ENCODE results near the gene FZD1. TPM values are rescaled to one million over a fixed set of nuclear protein-coding genes. Genes with fewer than 3 reads are reported as not detected.

Gene FZD1
- 9.4 and 10.3 TPM in 2 replicates for total RNA-seq

DNA sequence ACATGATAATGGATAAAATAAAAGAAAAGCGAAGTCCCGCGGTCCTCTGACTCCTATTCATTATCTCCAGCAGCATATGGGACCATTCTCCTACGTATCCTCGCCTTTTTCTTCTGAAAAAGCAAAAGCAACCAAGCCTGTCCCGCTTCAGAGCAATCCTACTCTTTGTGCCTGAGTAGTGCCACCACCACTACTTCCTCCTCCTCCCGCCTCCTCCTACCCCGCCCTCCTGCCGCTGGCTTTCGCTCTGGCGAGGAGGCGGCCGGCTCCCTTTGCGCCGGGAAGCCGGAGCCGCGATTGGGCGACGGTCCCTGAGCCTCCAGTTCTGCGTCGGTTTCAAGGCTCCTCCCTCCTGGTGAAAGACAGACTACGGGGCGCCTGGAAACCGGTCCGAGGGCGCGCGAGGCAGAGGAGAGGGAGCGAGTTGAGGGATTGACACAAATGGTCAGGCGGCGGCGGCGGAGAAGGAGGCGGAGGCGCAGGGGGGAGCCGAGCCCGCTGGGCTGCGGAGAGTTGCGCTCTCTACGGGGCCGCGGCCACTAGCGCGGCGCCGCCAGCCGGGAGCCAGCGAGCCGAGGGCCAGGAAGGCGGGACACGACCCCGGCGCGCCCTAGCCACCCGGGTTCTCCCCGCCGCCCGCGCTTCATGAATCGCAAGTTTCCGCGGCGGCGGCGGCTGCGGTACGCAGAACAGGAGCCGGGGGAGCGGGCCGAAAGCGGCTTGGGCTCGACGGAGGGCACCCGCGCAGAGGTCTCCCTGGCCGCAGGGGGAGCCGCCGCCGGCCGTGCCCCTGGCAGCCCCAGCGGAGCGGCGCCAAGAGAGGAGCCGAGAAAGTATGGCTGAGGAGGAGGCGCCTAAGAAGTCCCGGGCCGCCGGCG is at the start of gene FZD1:
FZD1 (plus strand) TSS at position 388 of the 878 bp plus-strand sequence; CDS start at position 836, 448 bp downstream.

